WTC11 (cell line): Measurements from ENCODE around the gene PABPC3. TPM values are rescaled to one million over a fixed set of nuclear protein-coding genes. Genes with fewer than 3 reads are reported as not detected.

ENCODE experiments used
- ATAC-seq: fragments of 200-7000 bp; cut with Tn5 transposase; 2 replicates; pipeline ENCODE4 v1.10.0; 2021; ENCODE audit warnings: mild to moderate bottlenecking, moderate library complexity
- CTCF ChIA-PET: fragments of 300-600 bp; sonication (Branson Sonifier 250); formaldehyde crosslinking; loops from one replicate; lab custom pipeline; 2021; ENCODE audit warnings: antibody characterized with exemption; lab: Charles Lee
- POLR2A ChIA-PET: fragments of 350-600 bp; sonication (Branson Sonifier 250); formaldehyde crosslinking; loops from one replicate; lab custom pipeline; 2021; ENCODE audit warnings: antibody characterized with exemption; lab: Charles Lee
- DNase-seq: peaks from one replicate; pipeline ENCODE4 v3.0.0; 2021; ENCODE audit warnings: low spot score
- H3K27ac Mint-ChIP-seq: 2 replicates; pipeline ENCODE4 v1.8.0; 2021; ENCODE audit warnings: mixed read lengths
- H3K27me3 Mint-ChIP-seq: 2 replicates; pipeline ENCODE4 v1.8.0; 2021; ENCODE audit warnings: low read depth, mild to moderate bottlenecking, moderate library complexity, mixed read lengths
- H3K36me3 Mint-ChIP-seq: 2 replicates; pipeline ENCODE4 v1.8.0; 2021; ENCODE audit warnings: mixed read lengths
- H3K4me1 Mint-ChIP-seq: 2 replicates; pipeline ENCODE4 v1.8.0; 2022; ENCODE audit warnings: mixed read lengths
- H3K4me3 Mint-ChIP-seq: 2 replicates; pipeline ENCODE4 v1.8.0; 2021; ENCODE audit warnings: mild to moderate bottlenecking, moderate library complexity, mixed read lengths
- H3K9me3 Mint-ChIP-seq: 2 replicates; pipeline ENCODE4 v1.8.0; 2021; ENCODE audit warnings: mixed read lengths
- ATF1 ChIP-seq: sonication (generic); formaldehyde crosslinking; IDR thresholded peaks from 2 replicates; pipeline ENCODE4 v1.8.1; 2023; ENCODE audit warnings: mild to moderate bottlenecking, moderate library complexity, missing genetic modification reagents
- CREB1 ChIP-seq: sonication (generic); formaldehyde crosslinking; IDR thresholded peaks from 2 replicates; pipeline ENCODE4 v1.8.0; 2023; ENCODE audit warnings: mild to moderate bottlenecking, missing genetic modification reagents
- CREM ChIP-seq: sonication (generic); formaldehyde crosslinking; IDR thresholded peaks from 2 replicates; pipeline ENCODE4 v1.8.1; 2022; ENCODE audit warnings: mild to moderate bottlenecking, missing genetic modification reagents, moderate library complexity
- CTCF ChIP-seq: fragments of 200-600 bp; IDR thresholded peaks from 2 replicates; pipeline ENCODE4 v1.8.0; 2022; ENCODE audit warnings: antibody characterized with exemption
- FOXK1 ChIP-seq: sonication (generic); formaldehyde crosslinking; IDR thresholded peaks from 2 replicates; pipeline ENCODE4 v1.8.0; 2022; ENCODE audit warnings: mild to moderate bottlenecking, moderate library complexity, missing genetic modification reagents
- JUN ChIP-seq: sonication (generic); formaldehyde crosslinking; IDR thresholded peaks from 2 replicates; pipeline ENCODE4 v1.8.0; 2023; ENCODE audit warnings: mild to moderate bottlenecking, missing genetic modification reagents
- NFATC4 ChIP-seq: fragments of 250-450 bp; sonication (Bioruptor Pico); IDR thresholded peaks from 2 replicates; pipeline ENCODE4 v1.9.0; 2021; ENCODE audit warnings: mild to moderate bottlenecking
- SP1 ChIP-seq: sonication (generic); formaldehyde crosslinking; conservative IDR thresholded peaks from 2 replicates; pipeline ENCODE4 v1.8.1; 2022; ENCODE audit warnings: missing genetic modification reagents
- STAT6 ChIP-seq: sonication (generic); formaldehyde crosslinking; conservative IDR thresholded peaks from 2 replicates; pipeline ENCODE4 v1.8.1; 2023; ENCODE audit warnings: mild to moderate bottlenecking, low read depth, missing genetic modification reagents, moderate library complexity
- TEAD1 ChIP-seq: sonication (generic); formaldehyde crosslinking; IDR thresholded peaks from 2 replicates; pipeline ENCODE4 v1.8.0; 2022; ENCODE audit warnings: mild to moderate bottlenecking, missing genetic modification reagents
- ZNF423 ChIP-seq: fragments of 250-450 bp; sonication (Bioruptor Pico); IDR thresholded peaks from 2 replicates; pipeline ENCODE4 v2.1.2; 2022; ENCODE audit warnings: mild to moderate bottlenecking, moderate library complexity
- ZNF512 ChIP-seq: sonication (generic); formaldehyde crosslinking; IDR thresholded peaks from 2 replicates; pipeline ENCODE4 v1.8.1; 2022; ENCODE audit warnings: missing genetic modification reagents, borderline replicate concordance
- total RNA-seq: library from RNA; stranded (reverse); gene quantifications from 3 replicates; pipeline ENCODE4 v1.2.3, GENCODE V29; 2021
- TF ChIP-seq, protein P1 (sequence below): fragments of 250-450 bp; sonication (Bioruptor Pico); IDR thresholded peaks from 2 replicates; pipeline ENCODE4 v1.9.0; 2021; ENCODE audit warnings: mild to moderate bottlenecking
- TF ChIP-seq, protein P2 (sequence below): sonication (generic); formaldehyde crosslinking; IDR thresholded peaks from 2 replicates; pipeline ENCODE4 v1.8.1; 2023; ENCODE audit warnings: mild to moderate bottlenecking, missing genetic modification reagents

The PABPC3 gene
- total RNA-seq, 1 experiment from 2014 or later, result 0.35 TPM

- POLR2A ChIA-PET, result no interaction called here
- H3K9me3 Mint-ChIP-seq, result peaks cover 30% of the 10 kb centered on the region
- H3K36me3 Mint-ChIP-seq, result peaks cover 23% of the 10 kb centered on the region
- H3K27me3 Mint-ChIP-seq, result peaks cover 25% of the 10 kb centered on the region
- peak overlapping the region; percentile 95 for H3K27ac Mint-ChIP-seq
- DNase-seq, result no peak
- TF ChIP-seq NFATC4 (CRISPR knock-in tag) (no peak), ZNF423 (peak; percentile 38; the same call in 1 of the 2 replicates)
- TF ChIP-seq, all 79 proteins: peak for 1
- H3K4me3 Mint-ChIP-seq, result peak overlapping the region; percentile 57
- CTCF ChIA-PET, result interaction anchor here (0.7 to 1.3 kb wide), 3 partner anchors 20 to 100 kb away, joined by 3 to 6 read pairs (median 3); no protein-coding TSS in a partner anchor
- ATAC-seq, result peak; percentile 71
- H3K4me1 Mint-ChIP-seq, result peaks cover 50% of the 10 kb centered on the region
Observed at GRCh38 chr13:25136880-25137787, 41.2 kb downstream of the PABPC3 start.

- ATAC-seq (peak; percentile 6; the same call in 1 of the 2 replicates), DNase-seq (no peak)
- H3K27ac Mint-ChIP-seq, result peak overlapping the region; percentile 95
- TF ChIP-seq, protein P1, sequence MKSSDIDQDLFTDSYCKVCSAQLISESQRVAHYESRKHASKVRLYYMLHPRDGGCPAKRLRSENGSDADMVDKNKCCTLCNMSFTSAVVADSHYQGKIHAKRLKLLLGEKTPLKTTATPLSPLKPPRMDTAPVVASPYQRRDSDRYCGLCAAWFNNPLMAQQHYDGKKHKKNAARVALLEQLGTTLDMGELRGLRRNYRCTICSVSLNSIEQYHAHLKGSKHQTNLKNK (CRISPR knock-in tag), result no peak
- TF ChIP-seq NFATC4 (CRISPR knock-in tag) (no peak), STAT6 (CRISPR knock-in tag) (no peak), ZNF512 (CRISPR knock-in tag) (no peak), CREM (CRISPR knock-in tag) (no peak), SP1 (CRISPR knock-in tag) (no peak), FOXK1 (CRISPR knock-in tag) (no peak), CREB1 (CRISPR knock-in tag) (no peak), JUN (CRISPR knock-in tag) (no peak), CTCF (no peak), TEAD1 (no peak)
- TF ChIP-seq, protein P2, sequence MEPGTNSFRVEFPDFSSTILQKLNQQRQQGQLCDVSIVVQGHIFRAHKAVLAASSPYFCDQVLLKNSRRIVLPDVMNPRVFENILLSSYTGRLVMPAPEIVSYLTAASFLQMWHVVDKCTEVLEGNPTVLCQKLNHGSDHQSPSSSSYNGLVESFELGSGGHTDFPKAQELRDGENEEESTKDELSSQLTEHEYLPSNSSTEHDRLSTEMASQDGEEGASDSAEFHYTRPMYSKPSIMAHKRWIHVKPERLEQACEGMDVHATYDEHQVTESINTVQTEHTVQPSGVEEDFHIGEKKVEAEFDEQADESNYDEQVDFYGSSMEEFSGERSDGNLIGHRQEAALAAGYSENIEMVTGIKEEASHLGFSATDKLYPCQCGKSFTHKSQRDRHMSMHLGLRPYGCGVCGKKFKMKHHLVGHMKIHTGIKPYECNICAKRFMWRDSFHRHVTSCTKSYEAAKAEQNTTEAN, result no peak
- H3K36me3 Mint-ChIP-seq, result peaks cover 23% of the 10 kb centered on the region
- ChIA-PET POLR2A (no interaction called here), CTCF (interaction anchor here (1.0 to 1.3 kb wide), 2 partner anchors 23 to 100 kb away, joined by 3 to 6 read pairs; no protein-coding TSS in a partner anchor)
- H3K4me1 Mint-ChIP-seq, result peaks cover 46% of the 10 kb centered on the region
- H3K9me3 Mint-ChIP-seq, result peaks cover 30% of the 10 kb centered on the region
- peak overlapping the region; percentile 14; the same call in 1 of the 2 replicates for H3K4me3 Mint-ChIP-seq
- peaks cover 24% of the 10 kb centered on the region for H3K27me3 Mint-ChIP-seq
Observed at GRCh38 chr13:25137788-25138115, 41.8 kb downstream of the PABPC3 start.

DNA sequence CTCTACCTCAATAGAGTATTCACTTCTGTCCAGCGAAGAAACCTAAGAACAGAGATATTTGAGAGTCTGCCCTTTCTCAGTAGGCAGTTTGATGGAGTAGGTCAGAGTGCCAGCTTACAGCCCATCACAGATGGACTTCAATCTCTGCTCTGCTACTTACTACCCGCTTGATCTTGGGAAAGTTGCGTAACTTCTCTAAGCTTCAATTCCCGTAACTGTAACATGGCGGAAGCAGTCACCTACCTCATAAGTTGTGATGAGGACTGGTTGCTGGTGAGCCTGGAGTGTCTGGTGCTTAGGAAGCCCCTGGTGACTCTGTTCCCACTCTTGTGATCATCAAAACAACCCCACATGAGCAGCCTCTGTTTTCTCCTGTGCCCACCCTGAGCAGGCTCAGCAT, 45.1 kb downstream of the PABPC3 start:
- H3K9me3 Mint-ChIP-seq, result peaks cover 9% of the 10 kb centered on the region
- ChIA-PET POLR2A (no interaction called here), CTCF (no interaction called here)
- H3K27me3 Mint-ChIP-seq, result peaks cover 3% of the 10 kb centered on the region
- H3K4me3 Mint-ChIP-seq, result no peak overlapping the region
- no peak for ATAC-seq
- peaks cover 39% of the 10 kb centered on the region for H3K4me1 Mint-ChIP-seq
- no peaks in the 10 kb centered on the region for H3K36me3 Mint-ChIP-seq
- no peak overlapping the region for H3K27ac Mint-ChIP-seq
- TF ChIP-seq ATF1, result no peak
- TF ChIP-seq, all 79 proteins: peak for 0
- DNase-seq, result no peak
